ENCODE measurements around the gene SHOC2.

The SHOC2 gene

GRCh38 chr10:110919349-110919931 is at the start of gene SHOC2:
TSS of gene SHOC2 (plus strand) at chr10:110919604. CDS start at chr10:110964359, 44,755 bp downstream.
- no peak for FAIRE-seq
- peak; percentile 96 for DNase-seq (ENCODE audit: low spot score)

GRCh38 chr10:110870823-110871297 is 48.5 kb upstream of the SHOC2 start:
- no peak for FAIRE-seq
- DNase-seq (ENCODE audit: low spot score): no peak

GRCh38 chr10:110871298-110872084 is 47.9 kb upstream of the SHOC2 start, which contains the start of gene PDCD4:
TSS of gene PDCD4 (plus strand) at chr10:110871928. CDS start at chr10:110876028, 4,100 bp downstream.
- DNase-seq (ENCODE audit: low spot score) (peak; percentile 99), FAIRE-seq (peak; percentile 97)

DNA sequence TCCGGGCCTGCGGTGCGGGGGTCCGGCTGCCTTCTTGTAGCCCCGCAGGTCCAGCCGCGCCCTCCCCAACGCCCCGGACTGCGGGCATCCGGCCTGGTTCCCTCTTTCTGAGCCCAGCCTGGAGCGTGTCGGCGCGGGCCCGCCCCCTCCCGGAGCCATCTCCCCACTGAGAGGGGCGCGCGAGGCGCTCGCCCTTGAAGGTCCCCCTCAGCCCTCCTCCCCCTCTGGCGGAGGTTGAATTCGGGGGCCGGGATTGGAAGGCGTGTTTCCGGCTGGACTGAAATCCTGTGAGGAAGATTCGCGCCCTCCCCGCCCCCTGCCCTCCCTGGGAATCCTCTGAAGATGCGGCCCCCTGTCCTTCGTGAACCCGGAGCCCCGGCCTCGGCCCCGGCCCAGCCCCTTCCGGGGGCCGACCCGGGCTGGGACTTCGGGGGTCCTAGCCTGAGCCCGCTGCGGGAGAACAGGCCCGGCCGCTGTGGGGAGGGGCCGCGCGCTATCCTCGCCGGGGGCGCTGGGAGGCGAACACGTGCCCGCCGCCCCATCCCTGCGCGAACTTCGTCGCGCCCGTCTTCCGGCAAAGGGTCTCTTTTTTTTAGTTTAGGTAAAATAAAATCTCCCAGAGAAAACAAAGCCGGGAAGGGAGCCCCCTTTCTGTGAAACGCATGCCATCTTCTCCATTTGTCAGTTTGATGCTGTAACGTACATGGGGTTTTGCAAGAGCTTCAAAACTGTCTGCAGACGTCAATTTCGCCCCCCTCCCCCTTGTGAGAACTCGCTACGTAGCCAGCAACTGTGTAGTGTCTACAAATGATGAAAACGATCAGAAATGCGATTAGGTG is 47.0 kb upstream of the SHOC2 start:
- DNase-seq (ENCODE audit: low spot score): peak; percentile 66
- FAIRE-seq: no peak

- no peak for DNase-seq (ENCODE audit: low spot score)
- FAIRE-seq: no peak
These were observed 46.1 kb upstream of the SHOC2 start for GRCh38 chr10:110872984-110873923.

DNA sequence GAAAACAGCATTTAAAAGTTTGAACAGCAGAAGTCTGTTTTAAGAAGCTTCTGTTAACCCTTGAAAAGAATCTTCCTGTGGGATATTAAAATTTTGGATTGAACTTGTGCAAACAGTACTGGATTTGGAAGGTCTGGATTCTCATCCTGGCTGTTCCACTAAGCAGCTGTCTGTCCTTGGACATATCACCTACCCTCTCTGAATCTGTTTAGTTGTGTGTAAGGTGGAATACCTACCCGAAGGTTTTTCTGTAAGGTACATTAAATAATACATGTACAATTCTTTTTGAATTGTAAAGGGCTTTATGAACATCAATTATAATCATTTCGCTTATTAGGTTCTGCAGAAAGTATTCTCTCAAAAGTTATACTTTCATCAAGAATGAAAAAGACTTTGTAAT is 45.5 kb upstream of the SHOC2 start:
- DNase-seq (ENCODE audit: low spot score): no peak
- no peak for FAIRE-seq

DNA sequence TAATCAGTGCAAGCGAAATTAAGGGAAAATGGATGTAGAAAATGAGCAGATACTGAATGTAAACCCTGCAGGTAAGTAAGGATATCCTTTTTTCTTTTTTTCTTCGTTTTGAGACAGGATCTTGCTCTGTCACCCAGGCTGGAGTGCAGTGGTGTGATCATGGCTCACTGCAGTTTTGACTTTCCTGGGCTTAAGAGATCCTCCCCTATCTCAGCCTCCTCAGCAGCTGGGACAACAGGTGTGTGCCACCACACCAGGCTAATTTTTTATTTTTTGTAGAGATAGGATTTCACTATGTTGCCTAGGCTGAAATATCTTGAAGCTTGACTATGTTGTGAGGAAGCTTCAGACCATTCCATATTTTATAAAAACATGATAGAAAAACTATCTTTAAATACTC is 43.4 kb upstream of the SHOC2 start:
- DNase-seq (ENCODE audit: low spot score) (no peak), FAIRE-seq (no peak)

GRCh38 chr10:110876788-110877187 is 42.6 kb upstream of the SHOC2 start:
- FAIRE-seq: no peak

GRCh38 chr10:110880012-110880411 is 39.4 kb upstream of the SHOC2 start:
- no peak for FAIRE-seq
- DNase-seq (ENCODE audit: low spot score): no peak

More at GRCh38 chr10:110876788-110877187, 42.6 kb upstream of the SHOC2 start:
- DNase-seq (ENCODE audit: low spot score): no peak

DNA sequence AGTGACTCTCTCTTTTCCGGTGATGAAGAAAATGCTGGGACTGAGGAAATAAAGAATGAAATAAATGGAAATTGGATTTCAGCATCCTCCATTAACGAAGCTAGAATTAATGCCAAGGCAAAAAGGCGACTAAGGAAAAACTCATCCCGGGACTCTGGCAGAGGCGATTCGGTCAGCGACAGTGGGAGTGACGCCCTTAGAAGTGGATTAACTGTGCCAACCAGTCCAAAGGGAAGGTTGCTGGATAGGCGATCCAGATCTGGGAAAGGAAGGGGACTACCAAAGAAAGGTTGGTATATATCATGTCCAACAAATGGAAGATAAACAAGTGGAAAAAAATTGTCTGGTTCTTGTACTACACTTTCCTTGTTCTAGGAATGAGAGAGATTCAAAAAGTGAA is 38.2 kb upstream of the SHOC2 start:
- FAIRE-seq: no peak
- DNase-seq (ENCODE audit: low spot score): no peak

- FAIRE-seq (no peak), DNase-seq (ENCODE audit: low spot score) (no peak)
These were observed 37.5 kb upstream of the SHOC2 start for GRCh38 chr10:110881905-110882304.

- no peak for FAIRE-seq
These were observed 35.5 kb upstream of the SHOC2 start for GRCh38 chr10:110883924-110884323.

GRCh38 chr10:110885932-110886674 is 33.3 kb upstream of the SHOC2 start:
- FAIRE-seq (no peak), DNase-seq (ENCODE audit: low spot score) (no peak)

More at GRCh38 chr10:110883924-110884323, 35.5 kb upstream of the SHOC2 start:
- no peak for DNase-seq (ENCODE audit: low spot score)

GRCh38 chr10:110887560-110887959 is 31.8 kb upstream of the SHOC2 start:
- FAIRE-seq (no peak), DNase-seq (ENCODE audit: low spot score) (no peak)

GRCh38 chr10:110892602-110893288 is 26.7 kb upstream of the SHOC2 start:
- DNase-seq (ENCODE audit: low spot score): no peak
- FAIRE-seq: no peak

DNA sequence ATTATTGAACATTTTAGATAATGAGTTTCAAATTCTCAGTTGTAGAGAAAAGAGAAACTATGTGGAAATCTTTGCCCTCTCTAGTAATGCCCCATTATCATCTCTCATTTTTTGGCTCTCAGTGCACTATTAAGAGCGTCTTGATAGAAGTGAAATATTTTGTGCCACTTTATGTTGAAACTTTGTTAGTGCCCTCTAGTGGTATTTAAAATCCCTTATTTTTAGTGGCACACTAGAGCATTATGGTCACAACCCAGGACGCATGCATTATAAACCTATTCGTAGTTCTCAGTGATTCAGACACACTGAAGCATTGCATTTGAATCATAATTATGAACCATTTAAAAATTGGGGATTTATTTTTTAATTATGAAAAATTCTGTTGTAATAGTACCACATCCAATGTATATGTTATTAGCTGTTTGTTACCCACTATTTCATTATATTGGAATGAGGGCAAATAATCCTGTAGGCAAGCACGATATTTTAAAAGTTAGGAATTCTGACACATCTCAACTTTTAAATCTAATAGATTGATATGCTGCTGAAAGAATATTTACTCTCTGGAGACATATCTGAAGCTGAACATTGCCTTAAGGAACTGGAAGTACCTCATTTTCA is 25.7 kb upstream of the SHOC2 start:
- DNase-seq (ENCODE audit: low spot score) (peak; percentile 31), FAIRE-seq (no peak)

GRCh38 chr10:110897184-110897583 is 22.2 kb upstream of the SHOC2 start:
- DNase-seq (ENCODE audit: low spot score) (no peak), FAIRE-seq (no peak)

DNA sequence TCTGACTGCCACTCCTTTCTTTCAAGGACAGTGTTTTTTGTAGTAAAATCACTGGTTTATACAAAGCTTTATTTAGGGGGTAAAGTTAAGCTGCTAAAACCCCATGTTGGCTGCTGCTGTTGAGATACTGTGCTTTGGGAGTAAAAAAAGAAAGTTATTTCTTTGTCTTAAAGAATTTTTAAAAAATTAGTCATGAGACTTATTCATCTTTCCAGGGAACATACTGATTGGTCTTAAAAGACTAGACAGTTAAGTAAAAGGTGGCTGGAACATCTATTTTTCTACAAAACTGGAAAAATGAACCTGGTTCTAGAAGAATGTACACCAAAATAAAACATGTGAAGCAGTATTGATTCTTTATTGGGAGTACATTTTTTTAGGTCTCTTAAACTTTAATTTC is 21.0 kb upstream of the SHOC2 start:
- no peak for FAIRE-seq
- DNase-seq (ENCODE audit: low spot score): no peak

DNA sequence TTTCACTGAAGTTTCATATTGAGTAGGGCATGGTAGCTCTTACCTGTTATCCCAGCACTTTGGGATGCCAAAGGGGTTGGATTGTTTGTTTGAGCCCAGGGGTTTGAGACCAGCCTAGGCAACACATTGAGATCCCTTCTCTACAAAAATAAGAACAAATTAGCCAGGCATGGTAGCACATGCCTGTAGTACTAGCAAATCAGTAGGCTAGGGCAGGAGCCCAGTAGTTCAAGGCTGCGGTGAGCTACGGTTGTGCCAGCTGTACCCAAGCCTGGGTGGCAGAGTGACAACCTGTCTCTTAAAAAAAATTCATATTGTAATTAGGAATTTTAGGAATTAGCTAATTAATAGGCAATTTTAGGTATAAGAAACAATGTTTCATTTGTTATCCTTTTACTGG is 18.4 kb upstream of the SHOC2 start:
- FAIRE-seq (no peak), DNase-seq (ENCODE audit: low spot score) (no peak)

Data from urothelium cell line (cell line).